Right renal pelvis (tissue), 4 donors: ENCODE results near the gene NDUFA7. TPM values are rescaled to one million over a fixed set of nuclear protein-coding genes. Genes with fewer than 3 reads are reported as not detected.
A peak's percentile ranks its signal among the peaks of the same experiment; 100 is the strongest.
"Not testable (repeated sequence)": the region's sequence is repeated elsewhere in the genome, so short reads cannot be mapped to it uniquely, and the experiment has no call there.

ENCODE experiments used
- DNase-seq, 4 donors: peaks; one replicate each; pipeline ENCODE4 v3.0.0-alpha.2; 2013; ENCODE audit warnings: low read depth in 4 of 4, low spot score in 3 of 4, missing footprints in 1 of 4
- polyA plus RNA-seq, 4 donors: library from polyadenylated mRNA; unstranded; fragments of 120-200 nt; gene quantifications; one replicate each; pipeline ENCODE4 v1.2.1, GENCODE V29; 2013; ENCODE audit not compliant: insufficient read length in 4 of 4

NDUFA7 gene
- polyA plus RNA-seq, 4 donors, result 44.9 to 61.6 (median 57.9) TPM

- peak in 3 of 4 donors; percentile 80 to 86 (median 85) for DNase-seq
These were observed 21.7 kb upstream of the NDUFA7 start, which contains the start of gene KANK3 for GRCh38 chr19:8342684-8343482. KANK3 (minus strand) TSS chr19:8343262; CDS start chr19:8337828, 5,434 bp downstream.

GRCh38 chr19:8342316-8342683 lies 21.1 kb upstream of the NDUFA7 start:
- DNase-seq, result no peak

- not testable (repeated sequence) for DNase-seq
These were observed 20.3 kb upstream of the NDUFA7 start for GRCh38 chr19:8341504-8341903.

GRCh38 chr19:8340341-8341096 lies 19.3 kb upstream of the NDUFA7 start:
- no peak for DNase-seq

- no peak for DNase-seq
These were observed 17.7 kb upstream of the NDUFA7 start for GRCh38 chr19:8338835-8339234.

GRCh38 chr19:8337728-8338127 lies 16.6 kb upstream of the NDUFA7 start:
- DNase-seq, result no peak

- DNase-seq, result no peak
These were observed 15.5 kb upstream of the NDUFA7 start for GRCh38 chr19:8336660-8337059.

- DNase-seq, result no peak
These were observed 14.9 kb upstream of the NDUFA7 start for GRCh38 chr19:8336072-8336569.

- DNase-seq, result no peak
These were observed 14.3 kb upstream of the NDUFA7 start for GRCh38 chr19:8335343-8336071.

GRCh38 chr19:8334458-8335342 lies 13.5 kb upstream of the NDUFA7 start:
- DNase-seq, result no peak

- no peak for DNase-seq
These were observed 12.7 kb upstream of the NDUFA7 start for GRCh38 chr19:8333767-8334457.

- no peak for DNase-seq
These were observed 12.0 kb upstream of the NDUFA7 start for GRCh38 chr19:8332976-8333766.

GRCh38 chr19:8331263-8331845 lies 10.2 kb upstream of the NDUFA7 start:
- no peak for DNase-seq

- DNase-seq, result no peak
These were observed 8.8 kb upstream of the NDUFA7 start for GRCh38 chr19:8329996-8330395.

GRCh38 chr19:8325454-8325853 lies 4.3 kb upstream of the NDUFA7 start:
- DNase-seq, result no peak

- DNase-seq, result no peak
These were observed 3.2 kb upstream of the NDUFA7 start for GRCh38 chr19:8324186-8325050.

GRCh38 chr19:8323781-8324185 lies 2.6 kb upstream of the NDUFA7 start:
- no peak for DNase-seq
